K562 (cell line): ENCODE results near the gene SNRPD2. TPM values are rescaled to one million over a fixed set of nuclear protein-coding genes. Genes with fewer than 3 reads are reported as not detected.
A peak's percentile ranks its signal among the peaks of the same experiment; 100 is the strongest.

Experiments used
- ATAC-seq: fragments of 200-7000 bp; cut with Tn5 transposase; 3 replicates; pipeline ENCODE4 v1.9.1; 2020; ENCODE audit warnings: moderate library complexity
- BruUV-seq: library from RNA; stranded (reverse); fragments of 400-500 nt; replicated peaks from 2 replicates; lab custom pipeline; 2021; lab: Mats Ljungman, UMichigan
- CTCF ChIA-PET: fragments of 300-600 bp; formaldehyde crosslinking; extraction: SDS; loops from one replicate; lab custom pipeline; 2021; ENCODE audit warnings: low intra/inter-chr PET ratio; lab: Yijun Ruan, JAX
- POLR2A ChIA-PET: fragments of 300-600, 350-650 bp; sonication (Branson Sonifier 250); formaldehyde crosslinking; extraction: SDS; loops from one replicate; lab custom pipeline; 2021; ENCODE audit warnings: antibody characterized with exemption, inconsistent platforms; lab: Yijun Ruan, JAX
- DNase-seq, 4 experiments: peaks; one replicate each; pipeline versions ENCODE4 v3.0.0 to v3.0.0-alpha.2; 2011 to 2018; ENCODE audit warnings: low spot score in 3 of 4, mixed read lengths in 3 of 4; ENCODE audit errors: extremely low read depth in 1 of 4
- FAIRE-seq: peaks from 2 replicates; lab custom pipeline; 2011; peaks lifted over from hg19 to GRCh38; lab: Jason Lieb, UNC
- H2AFZ ChIP-seq: 2 replicates; pipeline ENCODE4 v1.6.0; 2011; ENCODE audit warnings: low read depth, low read length, control low read depth, inconsistent platforms
- H3K27ac ChIP-seq: fragments of 200-600 bp; 3 replicates; pipeline ENCODE4 v1.8.0; 2011; ENCODE audit warnings: low read depth, mild to moderate bottlenecking, control low read depth, inconsistent platforms, low read length, moderate library complexity, mixed read lengths; ENCODE audit errors: extremely low read depth
- H3K27me3 ChIP-seq, 2 experiments: fragments of 300-600 bp in 1 of 2; 2 replicates in 1 of 2; 3 replicates in 1 of 2; pipeline versions ENCODE4 v1.6.0 to v1.8.0; 2011; ENCODE audit warnings: inconsistent platforms in 2 of 2, low read length in 2 of 2, mild to moderate bottlenecking in 1 of 2, mixed read lengths in 1 of 2, moderate library complexity in 1 of 2; ENCODE audit not compliant: control insufficient read depth in 2 of 2, insufficient read depth in 2 of 2
- H3K36me3 ChIP-seq: fragments of 300-600 bp; 3 replicates; pipeline ENCODE4 v1.8.0; 2011; ENCODE audit warnings: mild to moderate bottlenecking, low read length, inconsistent platforms; ENCODE audit not compliant: control insufficient read depth, insufficient read depth
- H3K4me1 ChIP-seq, 2 experiments: fragments of 200-600 bp in 1 of 2; replicated peaks in 1 of 2; 2 replicates in 1 of 2; 3 replicates in 1 of 2; pipeline versions ENCODE4 v1.5.1 to v1.8.0; 2011; ENCODE audit warnings: inconsistent platforms in 2 of 2, low read length in 2 of 2, mild to moderate bottlenecking in 1 of 2, mixed read lengths in 1 of 2, moderate library complexity in 1 of 2; ENCODE audit not compliant: control insufficient read depth in 2 of 2, insufficient read depth in 2 of 2
- H3K4me2 ChIP-seq: 2 replicates; pipeline ENCODE4 v1.6.1; 2011; ENCODE audit warnings: low read length, control low read depth, inconsistent platforms, mixed read lengths; ENCODE audit not compliant: insufficient read depth
- H3K4me3 ChIP-seq: fragments of 200-600 bp; sonication (generic), shearing (Covaris generic); 2 replicates; pipeline ENCODE4 v1.5.1; 2016; ENCODE audit warnings: control low read depth, inconsistent platforms
- H3K79me2 ChIP-seq: fragments of 200-600 bp; 3 replicates; pipeline ENCODE4 v1.8.0; 2011; ENCODE audit warnings: low read length, inconsistent platforms; ENCODE audit not compliant: control insufficient read depth, insufficient read depth
- H3K9ac ChIP-seq, 2 experiments: 2 replicates each; pipeline versions ENCODE4 v1.6.0 to v1.6.1; 2011; ENCODE audit warnings: low read depth in 2 of 2, low read length in 2 of 2, control low read depth in 1 of 2, inconsistent platforms in 1 of 2, mild to moderate bottlenecking in 1 of 2, mixed read lengths in 1 of 2; ENCODE audit not compliant: insufficient read depth in 1 of 2
- H3K9me1 ChIP-seq: one replicate; pipeline ENCODE4 v1.6.0; 2011; ENCODE audit warnings: inconsistent platforms, mild to moderate bottlenecking, low read length, moderate library complexity; ENCODE audit not compliant: control insufficient read depth, insufficient read depth
- H3K9me3 ChIP-seq: replicated peaks from 2 replicates; pipeline ENCODE4 v1.5.1; 2011; ENCODE audit warnings: low read depth, low read length, inconsistent platforms; ENCODE audit not compliant: control insufficient read depth, insufficient read depth
- H4K20me1 ChIP-seq: replicated peaks from 2 replicates; pipeline ENCODE4 v1.6.1; 2011; ENCODE audit warnings: low read length, inconsistent platforms, mixed read lengths; ENCODE audit not compliant: control insufficient read depth, insufficient read depth
- BCOR ChIP-seq: fragments of 450-650 bp; IDR thresholded peaks from 2 replicates; pipeline ENCODE4 v1.6.1; 2016
- HBP1 ChIP-seq: fragments of 450-650 bp; formaldehyde crosslinking; IDR thresholded peaks from 2 replicates; pipeline ENCODE4 v1.4.0; 2022; ENCODE audit warnings: missing genetic modification characterization
- KDM1A ChIP-seq, 2 experiments: fragments of 450-650 bp; IDR thresholded peaks; 2 replicates each; pipeline ENCODE4 v1.6.1; 2016; ENCODE audit warnings: mild to moderate bottlenecking in 2 of 2
- RBM25 ChIP-seq: fragments of 200-400 bp; formaldehyde crosslinking; IDR thresholded peaks from 2 replicates; pipeline ENCODE4 v1.6.1; 2018; ENCODE audit warnings: low read length, low read depth, moderate library complexity; ENCODE audit not compliant: severe bottlenecking
- SMARCA4 ChIP-seq: fragments of 450-650 bp; IDR thresholded peaks from 2 replicates; pipeline ENCODE4 v1.6.1; 2016
- WGBS: fragments of 100-300 bp; shearing (Covaris generic); methylation state at CpG from one replicate; pipeline ENCODE4 v1.1.6; 2016; ENCODE audit warnings: low coverage, mixed read lengths; ENCODE audit not compliant: insufficient coverage; ENCODE audit errors: missing lambda C conversion rate; 5-methylcytosine and 5-hydroxymethylcytosine counted together
- in situ Hi-C: fragments of 300-500 bp; cut with MboI; formaldehyde crosslinking; loops from 4 replicates; pipeline ENCODE4 v1.15.0; 2018; ENCODE audit warnings: inconsistent platforms, mixed read lengths
- intact Hi-C: fragments of 100-400 bp; cut with micrococcal nuclease; formaldehyde crosslinking; loops from 2 replicates; pipeline ENCODE4 v1.14.2; 2022
- polyA plus RNA-seq, 8 experiments: library from polyadenylated mRNA; depleted of rRNA in 4 of 8; stranded (reverse) in 5 of 8; unstranded in 3 of 8; fragments of >200 nt; fragmentation: Nextera tagmentation in 2 of 8; fragmentation: Illumina TruSeq in 1 of 8; extraction: Ambion mirVana in 2 of 8; extraction: Trizol in 1 of 8; gene quantifications; 2 replicates each; pipeline versions ENCODE4 v1.2.1 to v1.2.3, GENCODE V29; 2011 to 2014; ENCODE audit warnings: inconsistent platforms in 1 of 8, missing spikeins in 1 of 8
- total RNA-seq, 7 experiments: library from RNA; depleted of rRNA in 6 of 7; stranded (reverse); fragments of >200 nt in 6 of 7; fragmentation: Illumina TruSeq in 2 of 7; extraction: Trizol in 2 of 7; gene quantifications; 2 replicates each; pipeline versions ENCODE4 v1.2.1 to v1.2.3, GENCODE V29; 2011 to 2021; ENCODE audit warnings: low replicate concordance in 1 of 7

The SNRPD2 gene
- total and polyA plus RNA-seq, 9 of the 15 experiments (the other 6 are each of a cell fraction or from before 2014, with no cell fraction given), result 728 to 4,411 (median 1,029) TPM

- no peak for TF ChIP-seq HBP1 (CRISPR knock-in tag)
Measured at GRCh38 chr19:45657520-45658167, 34.1 kb downstream of the SNRPD2 start (continued).

- Histone ChIP-seq H3K4me2 (no peak overlapping the region), H3K9ac (no peak overlapping the region), H3K27ac (no peak overlapping the region), H3K27me3 (no peaks in the 10 kb centered on the region), H3K9me3 (no peaks in the 10 kb centered on the region), H2AFZ (no peak overlapping the region), H3K9me1 (no peaks in the 10 kb centered on the region), H3K4me1 (peaks cover 4 to 11% of the 10 kb centered on the region in 2 experiments; a peak in 3 of 5 replicates), H3K79me2 (no peaks in the 10 kb centered on the region), H4K20me1 (no peaks in the 10 kb centered on the region), H3K4me3 (no peak overlapping the region), H3K36me3 (no peaks in the 10 kb centered on the region)
- ATAC-seq (no peak), FAIRE-seq (no peak), DNase-seq (no peak)
- peak; percentile 63; the same call in 1 of the 2 replicates for TF ChIP-seq BCOR
- peak; percentile 83 for TF ChIP-seq RBM25
- no peak for TF ChIP-seq SMARCA4
- 0 out of 4 replicates have a peak, but pooled peaks of 1 of the 2 experiments have one; percentile 13 for TF ChIP-seq KDM1A (IDR thresholded peaks at IDR 0.05)
- in situ Hi-C loops, result no loop called here
- 67% methylated on average over 3 of the region's 3 CpGs for WGBS
- BruUV-seq, result no TSS peak
- POLR2A ChIA-PET, result no interaction called here
- intact Hi-C loops, result no loop called here
- CTCF ChIA-PET, result no interaction called here
Measured at GRCh38 chr19:45655073-45655472, 36.7 kb downstream of the SNRPD2 start.
